Panc1 (cell line): ENCODE measurements around the gene APOL6. TPM values are rescaled to one million over a fixed set of nuclear protein-coding genes. Genes with fewer than 3 reads are reported as not detected.

Source experiments
- ATAC-seq: fragments of 200-7000 bp; cut with Tn5 transposase; 2 replicates; pipeline ENCODE4 v1.9.1; 2020; ENCODE audit warnings: mild to moderate bottlenecking, moderate library complexity
- BruUV-seq: library from RNA; stranded (reverse); fragments of 400-500 nt; replicated peaks from 2 replicates; lab custom pipeline; 2021; lab: Mats Ljungman, UMichigan
- CTCF ChIA-PET: fragments of 300-600 bp; sonication (Branson Sonifier 250); formaldehyde crosslinking; loops from one replicate; lab custom pipeline; 2022; ENCODE audit warnings: antibody characterized with exemption; lab: Charles Lee
- POLR2A ChIA-PET: fragments of 300-600 bp; sonication (Branson Sonifier 250); formaldehyde crosslinking; loops from one replicate; lab custom pipeline; 2022; ENCODE audit warnings: antibody characterized with exemption; lab: Charles Lee
- DNase-seq: peaks from one replicate; pipeline ENCODE4 v3.0.0-alpha.2; 2010; ENCODE audit warnings: low read depth, low spot score
- H3K27ac ChIP-seq: 2 replicates; pipeline ENCODE4 v1.5.1; 2011; ENCODE audit warnings: mild to moderate bottlenecking, low read length, inconsistent platforms
- H3K27me3 ChIP-seq: fragments of 200-500 bp; sonication (Bioruptor generic); 2 replicates; pipeline ENCODE4 v1.6.0; 2014; ENCODE audit warnings: low read length, inconsistent platforms; ENCODE audit not compliant: control insufficient read depth, insufficient read depth
- H3K36me3 ChIP-seq: fragments of 200-500 bp; sonication (Bioruptor generic); 2 replicates; pipeline ENCODE4 v1.5.1; 2014; ENCODE audit warnings: inconsistent platforms, mild to moderate bottlenecking, low read length, moderate library complexity; ENCODE audit not compliant: control insufficient read depth, insufficient read depth
- H3K4me1 ChIP-seq: 2 replicates; pipeline ENCODE4 v1.5.1; 2011; ENCODE audit warnings: inconsistent platforms, mild to moderate bottlenecking, low read length, moderate library complexity; ENCODE audit not compliant: control insufficient read depth, insufficient read depth
- H3K4me3 ChIP-seq, 2 experiments: 2 replicates each; pipeline ENCODE4 v1.5.1; 2011 to 2012; ENCODE audit warnings: low read depth in 2 of 2, low read length in 2 of 2, mild to moderate bottlenecking in 2 of 2, inconsistent platforms in 1 of 2, moderate library complexity in 1 of 2
- H3K9me3 ChIP-seq: fragments of 200-500 bp; sonication (Bioruptor generic); 2 replicates; pipeline ENCODE4 v1.5.1; 2014; ENCODE audit warnings: low read depth, mild to moderate bottlenecking, inconsistent platforms, low read length, moderate library complexity; ENCODE audit not compliant: control insufficient read depth, insufficient read depth
- POLR2AphosphoS5 ChIP-seq: IDR thresholded peaks from 2 replicates; pipeline ENCODE4 v1.6.1; 2012; ENCODE audit warnings: mild to moderate bottlenecking, low read depth, low read length, moderate library complexity
- SIN3A ChIP-seq: IDR thresholded peaks from 2 replicates; pipeline ENCODE4 v1.6.1; 2012; ENCODE audit warnings: low read depth, mild to moderate bottlenecking, low read length, moderate library complexity, borderline replicate concordance; ENCODE audit not compliant: insufficient read depth
- TCF7L2 ChIP-seq: IDR thresholded peaks from 2 replicates; pipeline ENCODE4 v1.6.1; 2011; ENCODE audit warnings: mild to moderate bottlenecking, low read depth, low read length, inconsistent platforms
- in situ Hi-C: cut with HindIII; loops from 2 replicates; pipeline ENCODE4 v1.10.0; 2016; ENCODE audit warnings: low sequenced_read_pairs, low pct_unique_long_range_greater_than_20kb
- intact Hi-C: fragments of 100-400 bp; cut with micrococcal nuclease; formaldehyde crosslinking; loops from one replicate; pipeline ENCODE4 v1.10.0; 2022; ENCODE audit not compliant: unreplicated experiment
- total RNA-seq: library from RNA; stranded (reverse); gene quantifications from one replicate; pipeline ENCODE4 v1.2.1, GENCODE V29; 2021; ENCODE audit not compliant: unreplicated experiment
- TF ChIP-seq, protein P1 (sequence below), 2 experiments: IDR thresholded peaks; 2 replicates each; pipeline ENCODE4 v1.6.1; 2011 to 2012; ENCODE audit warnings: low read depth in 2 of 2, control low read depth in 1 of 2, low read length in 1 of 2, mild to moderate bottlenecking in 1 of 2, moderate library complexity in 1 of 2; ENCODE audit not compliant: insufficient read depth in 1 of 2
- TF ChIP-seq, protein P2 (sequence below): fragments of 450-650 bp; IDR thresholded peaks from 2 replicates; pipeline ENCODE4 v1.5.1; 2017; ENCODE audit warnings: mild to moderate bottlenecking

Gene APOL6
- total RNA-seq, 1 experiment from 2014 or later, result 16.4 TPM

DNA sequence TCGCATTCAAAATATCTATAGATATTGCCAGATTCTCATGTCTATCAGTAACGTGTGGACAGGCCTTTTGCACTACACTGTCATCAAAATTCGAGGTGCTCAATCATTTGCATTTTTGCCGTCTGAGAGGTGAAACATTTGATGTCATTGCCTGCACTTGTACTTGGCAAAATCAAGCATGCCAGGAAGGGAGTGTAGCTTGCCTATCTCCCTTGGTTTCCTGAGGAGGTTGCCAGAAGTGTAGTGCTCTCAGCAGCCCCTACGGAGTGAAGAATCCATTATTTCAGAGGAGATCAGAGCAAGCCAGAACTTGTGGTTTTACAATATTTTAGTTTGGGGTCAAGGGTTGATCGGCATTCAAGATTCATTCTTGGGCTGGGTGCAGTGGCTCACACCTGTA lies 39.2 kb downstream of the APOL6 start:
- POLR2A ChIA-PET, result no interaction called here
- Histone ChIP-seq H3K27ac (no peak overlapping the region), H3K36me3 (no peaks in the 10 kb centered on the region), H3K27me3 (no peaks in the 10 kb centered on the region), H3K9me3 (no peaks in the 10 kb centered on the region), H3K4me3 (no peak overlapping the region), H3K4me1 (no peaks in the 10 kb centered on the region)
- no peak for ATAC-seq
- no TSS peak for BruUV-seq
- intact Hi-C loops (no loop called here), in situ Hi-C loops (no loop called here)
- DNase-seq, result no peak
- TF ChIP-seq SIN3A (no peak), TCF7L2 (no peak)
- CTCF ChIA-PET, result no interaction called here

DNA sequence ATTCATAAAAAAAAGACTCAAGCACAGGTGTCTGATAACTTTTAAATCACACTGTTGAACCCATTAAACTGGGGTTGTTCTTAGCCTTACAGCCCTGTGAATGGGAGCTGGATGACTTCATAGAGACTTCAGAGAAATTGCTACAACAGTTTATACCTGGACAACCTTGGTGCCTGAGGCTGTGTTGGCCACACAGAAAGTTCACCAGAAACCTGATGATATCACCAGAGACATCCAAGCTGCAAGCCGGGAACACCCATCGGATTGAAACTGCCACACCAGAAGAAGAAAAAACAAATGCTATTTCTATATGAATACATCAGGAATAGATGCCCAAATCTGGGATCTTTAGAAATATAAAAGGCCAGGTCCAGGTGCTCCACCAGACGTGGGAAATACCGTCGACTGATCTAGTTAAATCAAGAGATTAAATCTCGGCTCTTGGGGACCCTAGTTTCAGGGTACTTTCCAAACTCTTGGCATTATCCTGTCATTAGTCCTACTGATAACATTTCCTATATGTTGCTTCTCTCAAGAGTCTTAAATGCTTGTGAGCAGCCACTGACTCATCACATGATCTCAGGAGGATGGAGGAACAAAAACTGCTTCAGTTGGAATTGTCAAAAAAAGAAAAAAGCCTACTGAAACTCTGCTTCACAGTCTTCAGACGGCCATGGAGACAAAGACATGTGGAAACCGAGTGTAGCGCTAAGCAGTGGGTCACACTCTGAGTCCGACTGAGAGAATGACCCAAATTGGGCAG lies 40.8 kb downstream of the APOL6 start:
- no TSS peak for BruUV-seq

More for the DNA sequence above, 40.8 kb downstream of the APOL6 start:
- CTCF ChIA-PET, result no interaction called here
- ATAC-seq (no peak), DNase-seq (no peak)
- no peak overlapping the region for H3K4me3 ChIP-seq
- no peaks in the 10 kb centered on the region for H3K9me3 ChIP-seq
- H3K36me3 ChIP-seq, result no peaks in the 10 kb centered on the region
- no peaks in the 10 kb centered on the region for H3K4me1 ChIP-seq
- POLR2A ChIA-PET, result no interaction called here
- in situ Hi-C loops, result no loop called here
- TF ChIP-seq, protein P1, sequence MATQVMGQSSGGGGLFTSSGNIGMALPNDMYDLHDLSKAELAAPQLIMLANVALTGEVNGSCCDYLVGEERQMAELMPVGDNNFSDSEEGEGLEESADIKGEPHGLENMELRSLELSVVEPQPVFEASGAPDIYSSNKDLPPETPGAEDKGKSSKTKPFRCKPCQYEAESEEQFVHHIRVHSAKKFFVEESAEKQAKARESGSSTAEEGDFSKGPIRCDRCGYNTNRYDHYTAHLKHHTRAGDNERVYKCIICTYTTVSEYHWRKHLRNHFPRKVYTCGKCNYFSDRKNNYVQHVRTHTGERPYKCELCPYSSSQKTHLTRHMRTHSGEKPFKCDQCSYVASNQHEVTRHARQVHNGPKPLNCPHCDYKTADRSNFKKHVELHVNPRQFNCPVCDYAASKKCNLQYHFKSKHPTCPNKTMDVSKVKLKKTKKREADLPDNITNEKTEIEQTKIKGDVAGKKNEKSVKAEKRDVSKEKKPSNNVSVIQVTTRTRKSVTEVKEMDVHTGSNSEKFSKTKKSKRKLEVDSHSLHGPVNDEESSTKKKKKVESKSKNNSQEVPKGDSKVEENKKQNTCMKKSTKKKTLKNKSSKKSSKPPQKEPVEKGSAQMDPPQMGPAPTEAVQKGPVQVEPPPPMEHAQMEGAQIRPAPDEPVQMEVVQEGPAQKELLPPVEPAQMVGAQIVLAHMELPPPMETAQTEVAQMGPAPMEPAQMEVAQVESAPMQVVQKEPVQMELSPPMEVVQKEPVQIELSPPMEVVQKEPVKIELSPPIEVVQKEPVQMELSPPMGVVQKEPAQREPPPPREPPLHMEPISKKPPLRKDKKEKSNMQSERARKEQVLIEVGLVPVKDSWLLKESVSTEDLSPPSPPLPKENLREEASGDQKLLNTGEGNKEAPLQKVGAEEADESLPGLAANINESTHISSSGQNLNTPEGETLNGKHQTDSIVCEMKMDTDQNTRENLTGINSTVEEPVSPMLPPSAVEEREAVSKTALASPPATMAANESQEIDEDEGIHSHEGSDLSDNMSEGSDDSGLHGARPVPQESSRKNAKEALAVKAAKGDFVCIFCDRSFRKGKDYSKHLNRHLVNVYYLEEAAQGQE (IDR thresholded peaks at IDR 0.05; ENCODE audit: insufficient read depth in 1 of 2, low read depth in 2 of 2, low read length in 1 of 2), result no peak
- TF ChIP-seq TCF7L2 (no peak), POLR2AphosphoS5 (no peak), SIN3A (no peak)
- TF ChIP-seq, protein P2, sequence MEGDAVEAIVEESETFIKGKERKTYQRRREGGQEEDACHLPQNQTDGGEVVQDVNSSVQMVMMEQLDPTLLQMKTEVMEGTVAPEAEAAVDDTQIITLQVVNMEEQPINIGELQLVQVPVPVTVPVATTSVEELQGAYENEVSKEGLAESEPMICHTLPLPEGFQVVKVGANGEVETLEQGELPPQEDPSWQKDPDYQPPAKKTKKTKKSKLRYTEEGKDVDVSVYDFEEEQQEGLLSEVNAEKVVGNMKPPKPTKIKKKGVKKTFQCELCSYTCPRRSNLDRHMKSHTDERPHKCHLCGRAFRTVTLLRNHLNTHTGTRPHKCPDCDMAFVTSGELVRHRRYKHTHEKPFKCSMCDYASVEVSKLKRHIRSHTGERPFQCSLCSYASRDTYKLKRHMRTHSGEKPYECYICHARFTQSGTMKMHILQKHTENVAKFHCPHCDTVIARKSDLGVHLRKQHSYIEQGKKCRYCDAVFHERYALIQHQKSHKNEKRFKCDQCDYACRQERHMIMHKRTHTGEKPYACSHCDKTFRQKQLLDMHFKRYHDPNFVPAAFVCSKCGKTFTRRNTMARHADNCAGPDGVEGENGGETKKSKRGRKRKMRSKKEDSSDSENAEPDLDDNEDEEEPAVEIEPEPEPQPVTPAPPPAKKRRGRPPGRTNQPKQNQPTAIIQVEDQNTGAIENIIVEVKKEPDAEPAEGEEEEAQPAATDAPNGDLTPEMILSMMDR, result no peak
- intact Hi-C loops, result no loop called here
- no peaks in the 10 kb centered on the region for H3K27me3 ChIP-seq
- no peak overlapping the region for H3K27ac ChIP-seq
